Measurements from ENCODE around the gene SEL1L2.

SEL1L2 gene

DNA sequence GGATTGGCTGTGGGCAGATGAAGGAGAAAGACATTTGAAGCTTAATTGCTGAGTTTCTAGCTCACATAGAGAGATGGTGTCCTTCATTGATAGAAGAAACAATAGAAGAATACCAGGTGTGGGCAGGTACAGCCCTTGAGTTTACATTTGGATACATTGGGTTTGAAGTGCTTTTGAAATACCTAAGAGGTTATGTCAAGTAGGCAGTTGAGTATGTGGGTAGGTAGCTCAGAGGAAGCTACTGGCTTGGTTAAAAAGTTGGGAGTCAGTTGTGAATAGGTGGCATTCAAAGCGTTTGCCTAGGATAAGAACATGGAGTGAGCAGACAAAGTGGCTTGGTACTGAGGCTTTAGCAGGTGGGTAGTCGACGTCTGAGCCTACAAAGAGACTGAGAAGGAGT, 180.6 kb downstream of the SEL1L2 start:
- DNase-seq, result no peak

DNA sequence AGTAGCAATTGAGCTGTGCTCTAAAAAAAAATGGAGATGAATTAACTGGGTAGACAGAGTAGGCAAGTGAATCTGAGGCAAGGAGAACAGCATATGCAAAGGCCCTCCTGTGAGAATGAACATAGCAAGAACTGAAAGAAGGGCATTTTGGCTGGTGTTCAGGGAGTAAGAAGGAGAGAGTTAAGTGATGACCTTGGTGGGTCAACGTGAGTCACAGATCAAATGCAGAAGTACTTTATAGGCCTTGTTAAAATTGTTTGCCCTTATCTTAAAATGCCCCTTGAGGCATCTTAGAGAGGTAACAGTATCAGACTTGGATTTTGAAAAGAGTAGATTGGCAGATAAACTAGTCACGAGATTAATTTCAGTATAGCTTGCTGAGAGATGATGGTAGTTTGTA, 181.0 kb downstream of the SEL1L2 start:
- no peak for DNase-seq

DNA sequence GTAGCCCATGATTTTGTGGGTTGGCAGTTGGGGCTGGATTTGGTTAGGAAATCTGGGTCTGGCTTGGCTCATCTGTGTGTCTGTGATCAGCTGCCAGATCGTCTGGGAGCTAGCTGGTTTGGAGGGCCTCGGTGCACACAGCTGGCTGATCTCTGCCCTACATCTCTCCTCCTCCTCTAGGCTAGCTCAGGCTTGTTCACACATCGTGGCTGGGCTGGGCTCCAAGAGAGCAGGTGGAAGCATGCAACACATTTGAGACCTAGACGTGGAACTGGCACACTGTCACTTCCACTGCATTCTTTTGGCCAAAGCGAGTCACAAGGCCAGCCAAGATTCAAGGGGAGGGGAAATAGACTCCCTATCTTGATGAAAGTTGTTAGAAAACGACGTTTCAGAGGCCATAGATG, 189.7 kb downstream of the SEL1L2 start:
- DNase-seq, result no peak

DNA sequence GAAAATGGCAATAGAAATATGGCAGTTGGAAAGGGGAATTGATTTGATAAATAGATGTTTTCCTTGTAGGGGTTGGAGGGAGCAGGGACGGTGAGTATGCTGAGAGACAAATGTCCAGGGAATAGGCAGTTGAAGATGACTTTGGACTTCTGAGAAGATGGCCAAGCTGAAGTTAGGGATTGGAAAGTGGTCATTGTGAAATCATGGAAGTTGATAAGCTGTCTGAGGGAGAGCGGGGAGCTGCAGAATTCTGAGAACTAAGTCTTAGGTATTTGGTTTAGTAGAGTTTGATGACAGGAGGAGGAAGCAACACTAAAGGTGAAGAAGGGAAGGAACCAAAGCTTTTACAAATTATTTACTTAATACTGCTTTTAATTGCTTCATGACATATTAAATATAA, 190.4 kb downstream of the SEL1L2 start:
- DNase-seq, result no peak
